Effector memory CD8-positive, alpha-beta T cell (primary cell): ENCODE measurements around the gene THOC2.
A peak's percentile ranks its signal among the peaks of the same experiment; 100 is the strongest.
"Not testable (repeated sequence)": the region's sequence is repeated elsewhere in the genome, so short reads cannot be mapped to it uniquely, and the experiment has no call there.

ENCODE experiments used
- ATAC-seq: fragments of 150-1000 bp; cut with Tn5 transposase; replicated peaks from 2 replicates; pipeline ENCODE4 v1.10.0; 2021; ENCODE audit warnings: mild to moderate bottlenecking, moderate library complexity
- DNase-seq, 3 experiments: peaks; one replicate each; pipeline ENCODE4 v3.0.0; 2021
- H3K27ac Mint-ChIP-seq, 2 donors: one replicate each; pipeline ENCODE4 v1.8.0; 2022; ENCODE audit warnings: mild to moderate bottlenecking in 2 of 2, mixed read lengths in 2 of 2, moderate library complexity in 2 of 2
- H3K27me3 Mint-ChIP-seq, 2 donors: one replicate each; pipeline ENCODE4 v1.8.0; 2022; ENCODE audit warnings: mixed read lengths in 2 of 2
- H3K36me3 Mint-ChIP-seq: one replicate; pipeline ENCODE4 v1.8.0; 2022; ENCODE audit warnings: mild to moderate bottlenecking, moderate library complexity, mixed read lengths; ENCODE audit not compliant: insufficient read depth
- H3K4me1 Mint-ChIP-seq, 2 donors: one replicate each; pipeline ENCODE4 v1.8.0; 2022; ENCODE audit warnings: low read depth in 2 of 2, mixed read lengths in 2 of 2
- H3K4me3 Mint-ChIP-seq, 2 donors: one replicate each; pipeline ENCODE4 v1.8.0; 2022; ENCODE audit warnings: mild to moderate bottlenecking in 2 of 2, mixed read lengths in 2 of 2, moderate library complexity in 2 of 2
- H3K9me3 Mint-ChIP-seq, 2 donors: one replicate each; pipeline ENCODE4 v1.8.0; 2022; ENCODE audit warnings: mixed read lengths in 2 of 2

THOC2 gene

DNA sequence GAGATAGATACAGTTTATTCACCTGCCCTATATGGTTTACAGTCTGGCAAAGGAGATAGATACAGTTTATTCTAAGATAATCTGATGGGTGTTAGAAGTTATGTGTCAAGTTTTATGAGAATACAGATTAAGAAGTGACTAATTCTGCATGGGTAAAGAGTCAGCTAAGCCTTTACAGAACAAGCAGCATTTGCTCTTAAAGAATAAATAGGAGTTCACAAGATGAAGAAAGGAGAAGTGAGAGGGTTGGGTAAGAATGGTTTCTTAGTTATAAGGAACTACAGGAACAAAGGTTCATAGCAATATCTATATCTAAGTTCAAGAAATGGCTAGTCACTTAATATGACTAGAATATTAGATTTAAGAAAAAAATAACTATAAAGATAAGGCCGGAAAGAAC, 47.6 kb downstream of the THOC2 start:
- no peak for DNase-seq
- ATAC-seq: no peak

GRCh38 chrX:123682186-123682585, 50.7 kb downstream of the THOC2 start:
- H3K4me3 Mint-ChIP-seq: no peak overlapping the region
- DNase-seq (no peak), ATAC-seq (no peak)
- H3K27ac Mint-ChIP-seq: peak overlapping the region in 1 of 2 donors; percentile 41
- peaks cover 22% of the 10 kb centered on the region for H3K36me3 Mint-ChIP-seq
- H3K27me3 Mint-ChIP-seq: no peaks in the 10 kb centered on the region
- no peaks in the 10 kb centered on the region for H3K4me1 Mint-ChIP-seq
- no peaks in the 10 kb centered on the region for H3K9me3 Mint-ChIP-seq

More for the DNA sequence above, 47.6 kb downstream of the THOC2 start:
- peak overlapping the region in 1 of 2 donors; percentile 64 for H3K27ac Mint-ChIP-seq
- H3K9me3 Mint-ChIP-seq: no peaks in the 10 kb centered on the region
- H3K4me3 Mint-ChIP-seq: no peak overlapping the region
- no peaks in the 10 kb centered on the region for H3K27me3 Mint-ChIP-seq
- H3K4me1 Mint-ChIP-seq: no peaks in the 10 kb centered on the region
- H3K36me3 Mint-ChIP-seq: peaks cover 17% of the 10 kb centered on the region

DNA sequence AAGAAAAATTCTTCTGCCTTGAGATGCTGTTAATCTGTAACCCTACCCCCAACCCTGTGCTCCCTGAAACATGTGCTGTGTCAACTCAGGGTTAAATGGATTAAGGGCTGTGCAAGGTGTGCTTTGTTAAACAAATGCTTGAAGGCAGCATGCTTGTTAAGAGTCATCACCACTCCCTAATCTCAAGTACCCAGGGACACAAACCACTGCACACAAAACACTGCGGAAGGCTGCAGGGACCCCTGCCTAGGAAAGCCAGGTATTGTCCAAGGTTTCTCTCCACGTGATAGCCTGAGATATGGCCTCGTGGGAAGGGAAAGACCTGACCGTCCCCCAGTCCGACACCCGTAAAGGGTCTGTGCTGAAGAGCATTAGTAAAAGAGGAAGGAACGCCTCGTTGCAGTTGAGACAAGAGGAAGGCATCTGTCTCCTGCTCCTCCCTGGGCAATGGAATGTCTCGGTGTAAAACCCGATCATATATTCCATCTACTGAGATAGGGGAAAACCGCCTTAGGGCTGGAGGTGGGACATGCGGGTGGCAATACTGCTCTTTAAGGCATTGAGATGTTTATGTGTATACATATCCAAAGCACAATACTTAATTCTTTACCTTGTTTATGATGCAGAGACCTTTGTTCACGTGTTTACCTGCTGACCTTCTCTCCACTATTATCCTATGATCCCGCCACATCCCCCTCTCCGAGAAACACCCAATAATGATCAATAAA, 53.0 kb downstream of the THOC2 start:
- Mint-ChIP-seq H3K27ac (peak overlapping the region in 1 of 2 donors; percentile 38), H3K36me3 (peaks cover 34% of the 10 kb centered on the region)
- not testable (repeated sequence) for H3K9me3 Mint-ChIP-seq, H3K4me1 Mint-ChIP-seq, ATAC-seq, DNase-seq, H3K27me3 Mint-ChIP-seq, H3K4me3 Mint-ChIP-seq

DNA sequence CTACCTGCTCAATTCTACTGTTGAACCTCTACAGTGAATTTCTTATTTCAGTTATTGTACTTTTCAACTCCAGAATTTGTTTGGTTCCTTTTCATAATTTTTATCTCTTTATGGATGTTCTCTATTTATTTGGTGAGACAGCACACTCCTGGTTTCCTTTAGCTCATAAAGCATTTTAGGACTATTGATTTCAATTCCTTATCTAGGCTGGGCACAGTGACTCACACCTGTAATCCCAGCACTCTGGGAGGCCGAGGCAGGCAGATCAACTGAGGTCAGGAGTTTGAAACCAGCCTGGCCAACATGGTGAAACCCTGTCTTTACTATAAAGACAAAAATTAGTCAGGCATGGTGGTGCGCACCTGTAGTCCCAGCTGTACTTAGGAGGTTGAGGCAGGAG, 57.7 kb downstream of the THOC2 start:
- no peaks in the 10 kb centered on the region for H3K9me3 Mint-ChIP-seq
- no peak overlapping the region for H3K27ac Mint-ChIP-seq
- H3K27me3 Mint-ChIP-seq: no peaks in the 10 kb centered on the region
- DNase-seq (no peak), ATAC-seq (no peak)
- no peak overlapping the region for H3K4me3 Mint-ChIP-seq
- peaks cover 26% of the 10 kb centered on the region for H3K36me3 Mint-ChIP-seq
- no peaks in the 10 kb centered on the region for H3K4me1 Mint-ChIP-seq

DNA sequence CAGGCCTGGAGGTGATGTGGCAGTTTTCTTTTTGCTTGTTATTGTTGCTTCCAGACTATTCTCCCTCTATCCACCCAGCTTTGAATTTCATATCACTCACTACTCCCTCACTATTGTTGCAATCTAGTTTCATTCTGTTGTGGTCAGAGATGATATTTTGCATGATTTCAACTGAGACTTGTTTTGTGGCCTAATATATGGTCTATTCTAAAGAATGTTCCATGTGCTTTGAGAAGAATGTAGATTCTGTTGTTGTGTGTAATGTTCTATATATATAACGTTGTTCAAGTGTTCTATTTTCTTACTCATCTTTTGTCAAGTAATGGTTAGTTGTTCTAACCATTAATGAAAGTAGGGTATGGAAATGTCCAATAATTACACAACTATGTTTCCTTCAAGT, 59.0 kb downstream of the THOC2 start:
- H3K27me3 Mint-ChIP-seq: no peaks in the 10 kb centered on the region
- DNase-seq: no peak
- H3K27ac Mint-ChIP-seq: peak overlapping the region in 1 of 2 donors; percentile 42

GRCh38 chrX:123665197-123665596, 67.7 kb downstream of the THOC2 start:
- no peak overlapping the region for H3K4me3 Mint-ChIP-seq
- H3K4me1 Mint-ChIP-seq: peaks cover 0 to 1% of the 10 kb centered on the region in 2 donors
- H3K27me3 Mint-ChIP-seq: no peaks in the 10 kb centered on the region
- ATAC-seq (no peak), DNase-seq (no peak)
- H3K27ac Mint-ChIP-seq: no peak overlapping the region
- H3K36me3 Mint-ChIP-seq: peaks cover 24% of the 10 kb centered on the region
- no peaks in the 10 kb centered on the region for H3K9me3 Mint-ChIP-seq

More for the DNA sequence above, 59.0 kb downstream of the THOC2 start:
- Mint-ChIP-seq H3K4me3 (no peak overlapping the region), H3K36me3 (peaks cover 23% of the 10 kb centered on the region), H3K9me3 (no peaks in the 10 kb centered on the region), H3K4me1 (no peaks in the 10 kb centered on the region)
- ATAC-seq: no peak

DNA sequence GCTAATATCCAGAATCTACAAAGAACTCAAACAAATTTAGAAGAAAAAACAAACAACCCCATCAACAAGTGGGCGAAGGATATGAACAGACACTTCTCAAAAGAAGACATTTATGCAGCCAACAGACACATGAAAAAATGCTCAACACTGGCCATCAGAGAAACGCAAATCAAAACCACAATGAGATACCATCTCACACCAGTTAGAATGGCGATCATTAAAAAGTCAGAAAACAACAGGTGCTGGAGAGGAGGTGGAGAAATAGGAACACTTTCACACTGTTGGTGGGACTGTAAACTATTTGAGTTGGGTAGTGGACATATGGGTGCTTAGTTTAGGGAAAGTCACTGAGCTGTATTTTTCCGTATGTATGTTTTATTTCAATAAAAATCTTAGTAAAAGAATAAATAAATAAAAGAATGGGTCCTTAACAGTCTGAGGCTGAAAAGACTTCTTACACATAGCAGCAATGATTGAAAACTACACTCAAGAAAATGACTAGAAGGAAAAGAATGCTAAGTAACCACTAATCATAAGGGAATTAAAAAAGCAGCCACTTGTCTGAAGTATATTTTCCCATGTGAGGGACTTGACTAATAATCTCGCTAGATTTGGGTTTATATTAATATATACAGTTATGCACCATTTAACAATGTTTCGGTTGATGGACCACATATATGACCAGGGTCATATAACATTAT, 68.2 kb downstream of the THOC2 start:
- H3K36me3 Mint-ChIP-seq: peaks cover 24% of the 10 kb centered on the region
- not testable (repeated sequence) for H3K9me3 Mint-ChIP-seq, ATAC-seq, DNase-seq, H3K27ac Mint-ChIP-seq, H3K4me3 Mint-ChIP-seq, H3K27me3 Mint-ChIP-seq, H3K4me1 Mint-ChIP-seq

DNA sequence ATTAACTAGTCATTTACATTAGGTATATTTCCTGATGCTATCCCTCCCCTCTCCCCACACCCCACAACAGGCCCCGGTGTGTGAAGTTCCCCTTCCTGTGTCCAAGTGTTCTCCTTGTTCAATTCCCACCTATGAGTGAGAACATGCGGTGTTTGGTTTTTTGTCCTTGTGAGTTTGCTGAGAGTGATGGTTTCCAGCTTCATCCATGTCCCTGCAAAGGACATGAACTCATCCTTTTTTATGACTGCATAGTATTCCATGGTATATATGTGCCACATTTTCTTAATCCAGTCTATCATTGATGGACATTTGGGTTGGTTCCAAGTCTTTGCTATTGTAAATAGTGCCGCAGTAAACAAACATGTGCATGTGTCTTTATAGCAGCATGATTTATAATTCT, 69.1 kb downstream of the THOC2 start:
- H3K27me3 Mint-ChIP-seq, DNase-seq, H3K4me1 Mint-ChIP-seq, H3K4me3 Mint-ChIP-seq, H3K9me3 Mint-ChIP-seq, H3K27ac Mint-ChIP-seq, ATAC-seq: not testable (repeated sequence)
- H3K36me3 Mint-ChIP-seq: peaks cover 21% of the 10 kb centered on the region

DNA sequence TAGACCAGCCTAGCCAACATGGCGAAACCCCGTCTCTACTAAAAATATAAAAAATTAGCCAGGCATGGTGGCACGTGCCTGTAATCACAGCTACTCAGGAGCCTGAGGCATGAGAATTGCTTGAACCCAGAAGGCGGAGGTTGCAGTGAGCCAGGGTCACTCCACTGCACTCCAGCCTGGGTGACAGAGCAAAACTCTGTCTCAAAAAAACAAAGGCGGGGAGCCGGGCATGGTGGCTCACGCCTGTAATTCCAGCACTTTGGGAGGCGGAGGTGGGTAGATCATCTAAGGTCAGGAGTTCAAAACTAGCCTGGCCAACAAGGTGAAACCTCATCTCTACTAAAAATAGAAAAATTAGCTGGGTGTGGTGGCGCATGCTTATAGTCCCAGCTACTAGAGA, 76.3 kb downstream of the THOC2 start:
- not testable (repeated sequence) for DNase-seq, H3K4me3 Mint-ChIP-seq, H3K27ac Mint-ChIP-seq, H3K9me3 Mint-ChIP-seq, ATAC-seq, H3K27me3 Mint-ChIP-seq
- peaks cover 5 to 32% of the 10 kb centered on the region in 2 donors for H3K4me1 Mint-ChIP-seq
- peaks cover 17% of the 10 kb centered on the region for H3K36me3 Mint-ChIP-seq

- peaks cover 24 to 44% of the 10 kb centered on the region in 2 donors for H3K4me1 Mint-ChIP-seq
- not testable (repeated sequence) for ATAC-seq, DNase-seq, H3K9me3 Mint-ChIP-seq, H3K27me3 Mint-ChIP-seq
- peak overlapping the region in 1 of 2 donors; percentile 83 for H3K27ac Mint-ChIP-seq
- H3K4me3 Mint-ChIP-seq: peak overlapping the region in 1 of 2 donors; percentile 38
- H3K36me3 Mint-ChIP-seq: peaks cover 15% of the 10 kb centered on the region
These were observed 84.1 kb downstream of the THOC2 start for GRCh38 chrX:123648811-123649181.

DNA sequence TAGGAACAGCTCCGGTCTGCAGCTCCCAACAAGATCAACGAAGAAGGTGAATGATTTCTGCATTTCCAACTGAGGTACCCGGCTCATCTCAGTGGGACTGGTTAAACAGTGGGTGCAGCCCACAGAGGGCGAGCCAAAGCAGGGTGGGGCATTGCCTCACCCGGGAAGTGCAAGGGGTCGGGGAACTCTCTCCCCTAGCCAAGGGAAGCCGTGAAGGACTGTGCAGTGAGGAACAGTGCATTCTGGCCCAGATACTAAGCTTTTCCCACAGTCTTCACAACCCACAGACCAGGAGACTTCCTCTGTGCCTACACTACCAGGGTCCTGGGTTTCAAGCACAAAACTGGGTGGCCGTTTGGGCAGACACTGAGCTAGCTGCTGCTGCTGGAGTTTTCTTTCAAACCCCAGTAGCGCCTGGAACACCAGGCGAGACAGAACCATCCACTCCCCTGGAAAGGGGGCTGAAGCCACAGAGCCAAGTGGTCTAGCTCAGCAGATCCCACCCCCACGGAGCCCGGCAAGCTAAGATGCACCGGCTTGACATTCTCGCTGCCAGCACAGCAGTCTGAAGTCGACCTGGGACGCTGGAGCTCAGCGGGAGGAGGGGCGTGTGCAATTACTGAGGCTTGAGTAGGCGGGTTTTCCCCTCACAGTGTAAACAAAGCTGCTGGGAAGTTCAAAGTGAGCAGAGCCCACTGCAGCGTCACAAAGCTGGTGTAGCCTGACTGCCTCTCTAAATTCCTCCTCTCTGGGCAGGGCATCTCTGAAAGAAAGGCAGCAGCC, 84.6 kb downstream of the THOC2 start:
- no peaks in the 10 kb centered on the region for H3K27me3 Mint-ChIP-seq
- no peak overlapping the region for H3K27ac Mint-ChIP-seq
- H3K4me1 Mint-ChIP-seq: peaks cover 24 to 44% of the 10 kb centered on the region in 2 donors
- H3K36me3 Mint-ChIP-seq: peaks cover 20% of the 10 kb centered on the region
- DNase-seq (no peak), ATAC-seq (no peak)
- H3K4me3 Mint-ChIP-seq: no peak overlapping the region
- no peaks in the 10 kb centered on the region for H3K9me3 Mint-ChIP-seq

GRCh38 chrX:123647244-123647643, 85.6 kb downstream of the THOC2 start:
- Mint-ChIP-seq H3K27ac (peak overlapping the region in 1 of 2 donors; percentile 60), H3K27me3 (no peaks in the 10 kb centered on the region), H3K9me3 (no peaks in the 10 kb centered on the region), H3K36me3 (peaks cover 21% of the 10 kb centered on the region), H3K4me3 (no peak overlapping the region), H3K4me1 (peaks cover 20 to 38% of the 10 kb centered on the region in 2 donors)
- ATAC-seq (no peak), DNase-seq (no peak)

GRCh38 chrX:123629502-123629901, 103.3 kb downstream of the THOC2 start:
- peak overlapping the region in 1 of 2 donors; percentile 54 for H3K27ac Mint-ChIP-seq
- no peaks in the 10 kb centered on the region for H3K27me3 Mint-ChIP-seq
- ATAC-seq (no peak), DNase-seq (no peak)
- no peak overlapping the region for H3K4me3 Mint-ChIP-seq
- H3K9me3 Mint-ChIP-seq: no peaks in the 10 kb centered on the region
- H3K4me1 Mint-ChIP-seq: peaks cover 0 to 4% of the 10 kb centered on the region in 2 donors
- H3K36me3 Mint-ChIP-seq: peaks cover 25% of the 10 kb centered on the region
